Ovary (tissue), 9 donors: ENCODE data around the gene NRXN2. TPM values are rescaled to one million over a fixed set of nuclear protein-coding genes. Genes with fewer than 3 reads are reported as not detected.
"Not testable (repeated sequence)": the region's sequence is repeated elsewhere in the genome, so short reads cannot be mapped to it uniquely, and the experiment has no call there.

Source experiments
- DNase-seq, 5 donors: peaks; one replicate each; pipeline ENCODE4 v3.0.0-alpha.2; 2019 to 2020
- H3K27ac ChIP-seq, 2 donors: fragments of 200-600 bp; one replicate each; pipeline versions ENCODE4 v1.5.1 to v1.8.0; 2019 to 2022
- H3K27me3 ChIP-seq: fragments of 200-600 bp; one replicate; pipeline ENCODE4 v1.8.0; 2022
- H3K36me3 ChIP-seq: fragments of 200-600 bp; sonication (generic); one replicate; pipeline ENCODE4 v1.5.1; 2019
- H3K4me1 ChIP-seq: one replicate; pipeline ENCODE4 v1.8.1; 2013; ENCODE audit warnings: mild to moderate bottlenecking, moderate library complexity; ENCODE audit not compliant: insufficient read depth
- H3K4me3 ChIP-seq: fragments of 200-600 bp; sonication (generic); one replicate; pipeline ENCODE4 v1.5.1; 2017
- H3K9me3 ChIP-seq, 2 donors: fragments of 200-600 bp in 1 of 2; sonication (generic) in 1 of 2; one replicate each; pipeline versions ENCODE4 v1.5.1 to v1.8.1; 2013 to 2019; ENCODE audit warnings: mild to moderate bottlenecking in 1 of 2, moderate library complexity in 1 of 2
- CTCF ChIP-seq, 3 donors: fragments of 450-650 bp in 2 of 3; fragments of 200-600 bp in 1 of 3; IDR thresholded peaks; one replicate each; pipeline versions ENCODE4 v1.5.1 to v1.8.0; 2016 to 2022; ENCODE audit warnings: antibody characterized with exemption in 3 of 3, mild to moderate bottlenecking in 1 of 3
- EP300 ChIP-seq: sonication (generic); formaldehyde crosslinking; IDR thresholded peaks from one replicate; pipeline ENCODE4 v1.6.1; 2017; ENCODE audit warnings: antibody characterized with exemption
- POLR2A ChIP-seq: fragments of 450-650 bp; IDR thresholded peaks from one replicate; pipeline ENCODE4 v1.6.1; 2017; ENCODE audit warnings: antibody characterized with exemption, mild to moderate bottlenecking, moderate library complexity
- WGBS, 3 donors: extraction: QIAGEN DNeasy Blood & Tissue Kit in 1 of 3; methylation state at CpG; one replicate each; pipeline versions ENCODE4 v1.1.5 to v1.1.7; 2013 to 2017; 5-methylcytosine and 5-hydroxymethylcytosine counted together
- intact Hi-C, 4 donors: fragments of 100-400 bp; cut with DNase I; formaldehyde crosslinking; loops; one replicate each; pipeline versions ENCODE4 v1.11.0 to v1.15.1; 2022 to 2023
- polyA plus RNA-seq, 2 donors: library from polyadenylated mRNA; stranded (reverse); fragments of 200-250 nt in 1 of 2; fragments of 350-450 nt in 1 of 2; fragmentation: Illumina TruSeq in 1 of 2; extraction: RNeasy Lipid Tissue Mini Kit (QIAGEN cat#74804) in 1 of 2; gene quantifications; one replicate each; pipeline ENCODE4 v1.2.3, GENCODE V29; 2013 to 2014
- total RNA-seq, 7 donors: library from RNA; depleted of rRNA in 2 of 7; stranded (reverse); fragments of >200 nt in 2 of 7; fragmentation: NEBNext Ultra II Directional in 3 of 7; extraction: Animal tissue kit (Norgen Biotek cat#: 25700) in 3 of 7; gene quantifications; one replicate each; pipeline versions ENCODE4 v1.1.0 to v1.2.4, GENCODE V29; 2016 to 2023
- donor health status: DM: no; HTN: no; CAD: no; lungs with moderate emphysema.
- donor health status: DM: no; HTN: no; CAD: no.
- donor health status: Bipolar disorder and iron deficiency.
- donor health status: DM: yes; HTN: yes; CAD: no.
- donor health status: DM: no; HTN: no; CAD: no.
- donor health status: DM: yes; HTN: yes; CAD: no.

NRXN2 gene
- total and polyA plus RNA-seq, 9 donors = 6.4 to 64.1 (median 19.7) TPM

- Histone ChIP-seq H3K4me3 (no peak overlapping the region), H3K36me3 (no peaks in the 10 kb centered on the region), H3K9me3 (no peaks in the 10 kb centered on the region), H3K27ac (no peak overlapping the region), H3K27me3 (no peaks in the 10 kb centered on the region), H3K4me1 (no peaks in the 10 kb centered on the region)
- TF ChIP-seq POLR2A = no peak
- TF ChIP-seq EP300 = no peak
- TF ChIP-seq CTCF (IDR thresholded peaks at IDR 0.05) = no peak
- intact Hi-C loops = no loop called here
- DNase-seq = no peak
- 76 to 90% (median 87%) methylated on average over 2 of the region's 2 CpGs for WGBS, 3 donors
These were observed 50.1 kb downstream of the NRXN2 start for GRCh38 chr11:64672875-64673274.

GRCh38 chr11:64670975-64671374 lies 52.0 kb downstream of the NRXN2 start:
- DNase-seq = no peak
- WGBS, 3 donors = 20 to 34% (median 20%) methylated on average over 3 of the region's 3 CpGs
- Histone ChIP-seq H3K27ac (no peak overlapping the region), H3K36me3 (no peaks in the 10 kb centered on the region), H3K4me1 (no peaks in the 10 kb centered on the region), H3K9me3 (no peaks in the 10 kb centered on the region), H3K4me3 (no peak overlapping the region), H3K27me3 (no peaks in the 10 kb centered on the region)
- TF ChIP-seq EP300 (no peak), POLR2A (no peak)
- intact Hi-C loops = no loop called here

- Histone ChIP-seq H3K27ac (no peak overlapping the region), H3K36me3 (no peaks in the 10 kb centered on the region), H3K9me3 (no peaks in the 10 kb centered on the region), H3K4me3 (no peak overlapping the region), H3K4me1 (no peaks in the 10 kb centered on the region), H3K27me3 (no peaks in the 10 kb centered on the region)
- TF ChIP-seq EP300 (no peak), CTCF (IDR thresholded peaks at IDR 0.05) (no peak), POLR2A (no peak)
- no peak for DNase-seq
- intact Hi-C loops = no loop called here
- 90 to 94% (median 94%) methylated on average over 22 of the region's 22 CpGs for WGBS, 3 donors
These were observed 55.7 kb downstream of the NRXN2 start for GRCh38 chr11:64667154-64667745.

GRCh38 chr11:64665411-64665821 lies 57.6 kb downstream of the NRXN2 start:
- Histone ChIP-seq H3K27me3 (no peaks in the 10 kb centered on the region), H3K4me3 (no peak overlapping the region), H3K9me3 (no peaks in the 10 kb centered on the region), H3K36me3 (no peaks in the 10 kb centered on the region), H3K4me1 (no peaks in the 10 kb centered on the region), H3K27ac (no peak overlapping the region)
- no peak for DNase-seq
- WGBS, 3 donors = 47 to 54% (median 47%) methylated on average over 7 of the region's 7 CpGs
- TF ChIP-seq EP300 = no peak
- no peak for TF ChIP-seq POLR2A
- TF ChIP-seq CTCF (IDR thresholded peaks at IDR 0.05) = no peak
- intact Hi-C loops = no loop called here

- DNase-seq = not testable (repeated sequence)
- 60 to 65% (median 62%) methylated on average over 15 of the region's 15 CpGs for WGBS, 3 donors
These were observed 58.6 kb downstream of the NRXN2 start for GRCh38 chr11:64664236-64664870.

More at GRCh38 chr11:64664236-64664870, 58.6 kb downstream of the NRXN2 start:
- H3K4me3 ChIP-seq, H3K27ac ChIP-seq, H3K4me1 ChIP-seq, intact Hi-C loops, H3K9me3 ChIP-seq, H3K27me3 ChIP-seq, H3K36me3 ChIP-seq: not testable (repeated sequence)
